ENCODE results near the gene CUEDC1. TPM values are rescaled to one million over a fixed set of nuclear protein-coding genes. Genes with fewer than 3 reads are reported as not detected.
"Not testable (repeated sequence)": the region's sequence is repeated elsewhere in the genome, so short reads cannot be mapped to it uniquely, and the experiment has no call there.

Gene CUEDC1
- total RNA-seq, 4 donors from 2014 or later: 31.2 to 43.9 (median 34.3) TPM

DNA sequence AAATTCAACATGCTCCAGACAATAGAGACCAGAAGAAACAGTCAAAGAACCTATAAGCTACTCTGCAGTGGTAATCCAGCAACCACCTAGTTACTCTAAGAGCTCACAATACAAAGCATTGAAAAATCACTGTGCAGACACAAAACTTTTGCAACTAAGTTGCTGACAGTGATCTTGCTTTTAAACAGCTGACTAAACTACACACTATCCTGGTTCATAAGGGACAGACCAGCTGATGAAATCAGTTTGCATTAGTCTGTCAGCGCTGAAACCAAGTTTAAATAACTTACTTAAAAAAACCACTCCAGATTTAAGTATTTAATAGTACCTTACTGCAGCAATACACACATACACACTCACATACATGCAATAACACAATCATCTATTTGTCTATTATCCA is 28.2 kb upstream of the CUEDC1 start:
- ATAC-seq: no peak
- in situ Hi-C loops (cut with MboI; ENCODE audit: low sequenced_read_pairs in 4 of 4): loop anchor here in 2 of 4 donors (25.0 kb wide), 3 partner anchors 396 to 896 kb away; partner anchors contain the start of genes AKAP1 (in 1 of the 2) and MSI2 (in 1 of the 2)
- no peak for TF ChIP-seq POLR2A (IDR thresholded peaks at IDR 0.05)
- Histone ChIP-seq H3K9me3 (no peaks in the 10 kb centered on the region), H3K4me1 (peaks cover 71 to 73% of the 10 kb centered on the region in 2 donors), H3K27ac (peak overlapping the region; percentile 95 to 99 (median 98)), H3K4me3 (peak overlapping the region in 1 of 4 donors; percentile 14), H3K27me3 (no peaks in the 10 kb centered on the region), H3K36me3 (peaks cover 0 to 39% of the 10 kb centered on the region in 2 donors)
- intact Hi-C loops (cut with DNase I; ENCODE audit: low total_unique reads): no loop called here
- DNase-seq: no peak

DNA sequence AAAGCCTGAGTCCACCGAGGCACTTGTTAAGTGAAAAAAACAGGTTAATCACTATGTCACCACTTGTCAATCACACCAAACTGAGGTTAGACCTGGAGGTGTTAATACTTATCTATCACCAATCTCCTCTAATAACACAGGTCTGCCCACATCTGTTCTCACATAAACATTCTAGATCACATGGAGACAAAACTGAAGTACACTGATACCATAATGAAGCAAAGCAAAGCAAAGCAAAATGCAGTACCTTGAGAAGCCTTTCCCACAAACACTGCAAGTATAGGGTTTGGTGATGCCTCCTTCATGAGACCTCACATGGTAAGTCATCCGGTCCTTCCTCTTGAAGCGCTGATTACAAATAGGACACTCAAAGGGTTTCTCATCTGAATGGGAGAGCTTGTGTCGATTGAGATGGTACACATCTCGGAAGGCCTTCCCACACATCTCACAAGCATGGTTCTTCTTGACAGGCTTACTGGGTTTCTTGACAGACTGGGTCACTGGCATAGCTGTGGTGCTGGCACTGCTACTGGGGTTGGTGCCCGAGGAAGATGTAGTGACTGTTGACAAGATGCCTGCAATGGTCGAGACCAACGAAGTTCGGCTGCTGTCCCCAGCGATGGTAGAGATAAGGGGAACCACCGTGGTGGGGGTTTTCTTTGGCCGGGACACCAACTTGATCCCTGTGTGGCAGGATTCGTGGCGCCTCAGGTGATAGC is 27.4 kb upstream of the CUEDC1 start:
- peaks cover 0 to 47% of the 10 kb centered on the region in 2 donors for H3K36me3 ChIP-seq

DNA sequence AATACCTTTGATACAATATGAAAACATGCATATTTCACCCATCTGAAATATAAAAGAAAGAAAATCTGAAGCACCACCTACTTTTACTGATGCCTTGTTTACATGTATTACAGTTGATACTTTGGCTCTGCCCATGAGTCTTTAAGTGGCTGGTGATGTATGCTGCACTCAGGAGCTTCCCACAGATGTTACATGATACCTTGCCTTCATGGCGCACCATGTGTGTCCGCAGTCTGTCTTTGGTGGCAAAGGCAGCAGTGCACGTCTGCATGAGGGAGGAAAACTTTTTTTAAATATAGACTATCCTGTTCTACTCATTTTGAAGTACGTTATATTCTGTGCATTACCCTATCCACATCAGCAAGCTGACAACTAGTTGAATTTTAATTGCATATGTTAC is 25.3 kb upstream of the CUEDC1 start:
- Histone ChIP-seq H3K4me1 (peaks cover 72 to 92% of the 10 kb centered on the region in 2 donors), H3K4me3 (no peak overlapping the region), H3K9me3 (no peaks in the 10 kb centered on the region), H3K27ac (peak overlapping the region; percentile 13 to 99 (median 35)), H3K36me3 (peaks cover 0 to 65% of the 10 kb centered on the region in 2 donors), H3K27me3 (no peaks in the 10 kb centered on the region)
- peak in 1 of 2 donors; percentile 40 for ATAC-seq
- no peak for DNase-seq
- intact Hi-C loops (cut with DNase I; ENCODE audit: low total_unique reads): no loop called here
- TF ChIP-seq POLR2A (IDR thresholded peaks at IDR 0.05): no peak
- in situ Hi-C loops (cut with MboI; ENCODE audit: low sequenced_read_pairs in 4 of 4): loop anchor here in 2 of 4 donors (25.0 kb wide), 3 partner anchors 393 to 893 kb away; partner anchors contain the start of genes AKAP1 (in 1 of the 2) and MSI2 (in 1 of the 2)

More for the DNA sequence above, 27.4 kb upstream of the CUEDC1 start:
- H3K27me3 ChIP-seq: no peaks in the 10 kb centered on the region
- peak overlapping the region; percentile 95 to 99 (median 98) for H3K27ac ChIP-seq
- intact Hi-C loops (cut with DNase I; ENCODE audit: low total_unique reads) (no loop called here), in situ Hi-C loops (cut with MboI; ENCODE audit: low sequenced_read_pairs in 4 of 4) (loop anchor here in 2 of 4 donors (25.0 kb wide), 3 partner anchors 395 to 895 kb away; partner anchors contain the start of genes AKAP1 (in 1 of the 2) and MSI2 (in 1 of the 2))
- peak overlapping the region in 3 of 4 donors; percentile 5 to 14 (median 11) for H3K4me3 ChIP-seq
- DNase-seq (peak in 1 of 2 donors; percentile 36), ATAC-seq (no peak)
- no peak for TF ChIP-seq POLR2A (IDR thresholded peaks at IDR 0.05)
- TF ChIP-seq, protein P1, sequence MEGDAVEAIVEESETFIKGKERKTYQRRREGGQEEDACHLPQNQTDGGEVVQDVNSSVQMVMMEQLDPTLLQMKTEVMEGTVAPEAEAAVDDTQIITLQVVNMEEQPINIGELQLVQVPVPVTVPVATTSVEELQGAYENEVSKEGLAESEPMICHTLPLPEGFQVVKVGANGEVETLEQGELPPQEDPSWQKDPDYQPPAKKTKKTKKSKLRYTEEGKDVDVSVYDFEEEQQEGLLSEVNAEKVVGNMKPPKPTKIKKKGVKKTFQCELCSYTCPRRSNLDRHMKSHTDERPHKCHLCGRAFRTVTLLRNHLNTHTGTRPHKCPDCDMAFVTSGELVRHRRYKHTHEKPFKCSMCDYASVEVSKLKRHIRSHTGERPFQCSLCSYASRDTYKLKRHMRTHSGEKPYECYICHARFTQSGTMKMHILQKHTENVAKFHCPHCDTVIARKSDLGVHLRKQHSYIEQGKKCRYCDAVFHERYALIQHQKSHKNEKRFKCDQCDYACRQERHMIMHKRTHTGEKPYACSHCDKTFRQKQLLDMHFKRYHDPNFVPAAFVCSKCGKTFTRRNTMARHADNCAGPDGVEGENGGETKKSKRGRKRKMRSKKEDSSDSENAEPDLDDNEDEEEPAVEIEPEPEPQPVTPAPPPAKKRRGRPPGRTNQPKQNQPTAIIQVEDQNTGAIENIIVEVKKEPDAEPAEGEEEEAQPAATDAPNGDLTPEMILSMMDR (IDR thresholded peaks at IDR 0.05 in 4 of 5, conservative IDR thresholded peaks at IDR 0.05 in 1 of 5): no peak
- H3K9me3 ChIP-seq: no peaks in the 10 kb centered on the region
- H3K4me1 ChIP-seq: peaks cover 75 to 81% of the 10 kb centered on the region in 2 donors

DNA sequence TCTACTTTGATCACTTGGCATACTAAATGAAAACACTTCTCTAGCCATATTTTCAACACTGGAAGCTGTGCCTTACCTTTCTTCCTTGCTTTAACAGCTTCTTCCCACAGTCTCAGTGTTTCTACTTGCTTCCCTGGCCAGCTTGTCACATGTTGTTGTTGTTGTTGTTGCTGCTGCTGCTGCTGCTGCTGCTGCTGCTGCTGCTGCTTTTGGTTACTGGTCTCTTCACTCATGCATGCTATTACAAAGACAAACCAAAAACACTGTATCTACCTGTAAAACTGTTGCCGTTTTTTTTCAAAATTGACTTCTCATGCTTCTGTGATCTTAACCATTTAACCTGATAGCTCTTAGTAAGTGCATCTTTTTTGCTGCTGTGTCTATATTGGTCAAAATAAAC is 23.9 kb upstream of the CUEDC1 start:
- DNase-seq (no peak), ATAC-seq (no peak)
- Histone ChIP-seq H3K36me3 (peaks cover 0 to 73% of the 10 kb centered on the region in 2 donors), H3K4me3 (no peak overlapping the region), H3K4me1 (peaks cover 66 to 89% of the 10 kb centered on the region in 2 donors), H3K9me3 (no peaks in the 10 kb centered on the region), H3K27ac (peak overlapping the region; percentile 2 to 99 (median 64)), H3K27me3 (no peaks in the 10 kb centered on the region)
- in situ Hi-C loops (cut with MboI; ENCODE audit: low sequenced_read_pairs in 4 of 4): loop anchor here in 2 of 4 donors (25.0 kb wide), 3 partner anchors 392 to 892 kb away; partner anchors contain the start of genes AKAP1 (in 1 of the 2) and MSI2 (in 1 of the 2)
- TF ChIP-seq POLR2A (IDR thresholded peaks at IDR 0.05): no peak
- intact Hi-C loops (cut with DNase I; ENCODE audit: low total_unique reads): no loop called here

DNA sequence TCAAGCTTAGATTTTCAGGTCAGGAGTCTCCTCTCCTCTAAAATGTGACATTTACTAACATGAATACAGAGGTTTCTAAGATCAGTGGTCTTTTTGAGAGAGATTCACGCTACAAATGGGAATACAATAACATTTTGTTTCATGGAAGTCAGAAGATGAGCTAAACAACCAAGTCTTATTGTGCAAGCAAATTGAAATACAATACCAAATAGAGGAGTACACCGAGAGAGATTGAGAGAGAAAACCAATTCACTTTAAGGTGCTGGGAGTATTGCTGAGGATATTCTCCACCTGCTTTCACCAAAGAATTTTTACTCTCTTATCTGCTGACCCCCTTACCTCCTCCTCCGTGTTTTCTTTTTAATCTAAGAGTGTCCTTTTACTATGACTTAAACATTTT is 21.4 kb upstream of the CUEDC1 start:
- Histone ChIP-seq H3K4me3 (no peak overlapping the region), H3K9me3 (no peaks in the 10 kb centered on the region), H3K27me3 (no peaks in the 10 kb centered on the region), H3K4me1 (peaks cover 41 to 68% of the 10 kb centered on the region in 2 donors), H3K36me3 (peaks cover 2 to 80% of the 10 kb centered on the region in 2 donors), H3K27ac (peak overlapping the region; percentile 65 to 99 (median 82))
- TF ChIP-seq, protein P1 (IDR thresholded peaks at IDR 0.05 in 4 of 5, conservative IDR thresholded peaks at IDR 0.05 in 1 of 5): no peak
- no peak for TF ChIP-seq POLR2A (IDR thresholded peaks at IDR 0.05)
- in situ Hi-C loops (cut with MboI; ENCODE audit: low sequenced_read_pairs in 4 of 4) (loop anchor here in 2 of 4 donors (25.0 kb wide), 3 partner anchors 389 to 889 kb away; partner anchors contain the start of genes AKAP1 (in 1 of the 2) and MSI2 (in 1 of the 2)), intact Hi-C loops (cut with DNase I; ENCODE audit: low total_unique reads) (no loop called here)
- DNase-seq: no peak
- ATAC-seq: peak in 1 of 2 donors; percentile 62

DNA sequence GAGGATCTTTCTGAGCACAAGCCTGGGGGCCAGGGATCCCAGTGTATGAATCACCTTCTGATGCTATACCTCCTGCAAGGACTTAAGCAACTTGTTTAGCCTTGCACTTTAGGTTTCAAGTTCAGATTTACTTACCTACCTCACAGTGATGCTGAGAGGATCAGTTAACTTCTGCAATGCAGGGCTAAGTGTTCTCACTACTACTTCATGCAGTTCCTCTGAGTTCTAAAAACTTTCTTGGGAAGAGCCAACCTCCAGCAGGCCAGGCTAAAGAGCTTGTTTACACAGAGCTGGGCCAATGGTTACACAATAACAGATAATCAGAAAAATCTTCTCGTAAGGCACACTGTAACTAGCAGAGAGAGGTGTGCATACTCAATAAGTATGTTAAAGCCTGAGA is 19.8 kb upstream of the CUEDC1 start:
- peak overlapping the region; percentile 65 to 99 (median 82) for H3K27ac ChIP-seq
- no peaks in the 10 kb centered on the region for H3K27me3 ChIP-seq
- TF ChIP-seq POLR2A (IDR thresholded peaks at IDR 0.05): peak; percentile 28 to 57
- TF ChIP-seq, protein P1 (IDR thresholded peaks at IDR 0.05 in 4 of 5, conservative IDR thresholded peaks at IDR 0.05 in 1 of 5): no peak
- in situ Hi-C loops (cut with MboI; ENCODE audit: low sequenced_read_pairs in 4 of 4): loop anchor here in 2 of 4 donors (25.0 kb wide), 3 partner anchors 388 to 888 kb away; partner anchors contain the start of genes AKAP1 (in 1 of the 2) and MSI2 (in 1 of the 2)
- peaks cover 2 to 65% of the 10 kb centered on the region in 2 donors for H3K36me3 ChIP-seq
- peak; percentile 54 to 82 for ATAC-seq
- H3K4me3 ChIP-seq: no peak overlapping the region
- no peak for DNase-seq
- no peaks in the 10 kb centered on the region for H3K9me3 ChIP-seq
- peaks cover 26 to 53% of the 10 kb centered on the region in 2 donors for H3K4me1 ChIP-seq
- intact Hi-C loops (cut with DNase I; ENCODE audit: low total_unique reads): no loop called here

GRCh38 chr17:57974053-57974824 is 19.0 kb upstream of the CUEDC1 start:
- DNase-seq; intact Hi-C loops (cut with DNase I; ENCODE audit: low total_unique reads); H3K9me3 ChIP-seq; H3K4me3 ChIP-seq; in situ Hi-C loops (cut with MboI; ENCODE audit: low sequenced_read_pairs in 4 of 4); H3K27me3 ChIP-seq: not testable (repeated sequence)
- peaks cover 2 to 57% of the 10 kb centered on the region in 2 donors for H3K36me3 ChIP-seq
- peak in 1 of 2 donors; percentile 19 for ATAC-seq
- peak overlapping the region; percentile 65 to 99 (median 82) for H3K27ac ChIP-seq
- peaks cover 25 to 50% of the 10 kb centered on the region in 2 donors for H3K4me1 ChIP-seq
